ENCODE measurements around the gene POLR2A.

DNA sequence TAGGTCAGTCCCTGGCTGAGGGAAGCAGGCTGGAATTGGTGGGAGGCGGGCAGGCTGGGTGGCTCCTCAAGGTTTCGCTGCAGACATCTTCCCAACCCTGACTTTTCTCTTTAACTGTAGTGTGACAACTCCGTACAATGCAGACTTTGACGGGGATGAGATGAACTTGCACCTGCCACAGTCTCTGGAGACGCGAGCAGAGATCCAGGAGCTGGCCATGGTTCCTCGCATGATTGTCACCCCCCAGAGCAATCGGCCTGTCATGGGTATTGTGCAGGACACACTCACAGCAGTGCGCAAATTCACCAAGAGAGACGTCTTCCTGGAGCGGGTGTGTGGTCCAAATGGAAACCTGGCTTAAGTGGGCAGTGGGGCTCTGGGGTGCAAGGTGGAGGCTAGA lies 15.0 kb downstream of the POLR2A start:
- TF ChIP-seq EZH2 (IDR thresholded peaks at IDR 0.05; ENCODE audit: insufficient read depth, poor library complexity, severe bottlenecking) = no peak
- no peak for TF ChIP-seq EZH2phosphoT487 (IDR thresholded peaks at IDR 0.05; ENCODE audit: insufficient read depth, low read depth)
